Skeletal muscle tissue (tissue), 4 donors: ENCODE results near the gene FBXO33. TPM values are rescaled to one million over a fixed set of nuclear protein-coding genes. Genes with fewer than 3 reads are reported as not detected.

Experiments used
- H3K27ac ChIP-seq: one replicate; pipeline ENCODE4 v1.7.0; 2013; ENCODE audit warnings: mild to moderate bottlenecking, low read depth, low read length, inconsistent platforms
- H3K27me3 ChIP-seq, 3 donors: one replicate each; pipeline ENCODE4 v1.7.0; 2013; ENCODE audit warnings: low read length in 3 of 3; ENCODE audit not compliant: control insufficient read depth in 3 of 3, insufficient read depth in 3 of 3
- H3K36me3 ChIP-seq, 3 donors: one replicate each; pipeline ENCODE4 v1.7.0; 2013; ENCODE audit warnings: low read length in 3 of 3; ENCODE audit not compliant: control insufficient read depth in 3 of 3, insufficient read depth in 3 of 3
- H3K4me1 ChIP-seq, 3 donors: one replicate each; pipeline ENCODE4 v1.7.0; 2013; ENCODE audit warnings: low read length in 3 of 3, mild to moderate bottlenecking in 3 of 3; ENCODE audit not compliant: control insufficient read depth in 3 of 3, insufficient read depth in 3 of 3
- H3K4me3 ChIP-seq, 3 donors: one replicate each; pipeline ENCODE4 v1.7.0; 2013; ENCODE audit warnings: low read length in 3 of 3
- H3K9ac ChIP-seq, 3 donors: one replicate each; pipeline ENCODE4 v1.7.0; 2013; ENCODE audit warnings: low read length in 3 of 3, mild to moderate bottlenecking in 3 of 3, moderate library complexity in 2 of 3, low read depth in 1 of 3
- H3K9me3 ChIP-seq, 3 donors: one replicate each; pipeline ENCODE4 v1.7.0; 2013; ENCODE audit warnings: low read length in 3 of 3; ENCODE audit not compliant: control insufficient read depth in 3 of 3
- total RNA-seq: library from RNA; depleted of rRNA; stranded (reverse); fragments of >200 nt; gene quantifications from one replicate; pipeline ENCODE4 v1.2.3, GENCODE V29; 2014
- donor health status: Osteomylitis.

The FBXO33 gene, protein sequence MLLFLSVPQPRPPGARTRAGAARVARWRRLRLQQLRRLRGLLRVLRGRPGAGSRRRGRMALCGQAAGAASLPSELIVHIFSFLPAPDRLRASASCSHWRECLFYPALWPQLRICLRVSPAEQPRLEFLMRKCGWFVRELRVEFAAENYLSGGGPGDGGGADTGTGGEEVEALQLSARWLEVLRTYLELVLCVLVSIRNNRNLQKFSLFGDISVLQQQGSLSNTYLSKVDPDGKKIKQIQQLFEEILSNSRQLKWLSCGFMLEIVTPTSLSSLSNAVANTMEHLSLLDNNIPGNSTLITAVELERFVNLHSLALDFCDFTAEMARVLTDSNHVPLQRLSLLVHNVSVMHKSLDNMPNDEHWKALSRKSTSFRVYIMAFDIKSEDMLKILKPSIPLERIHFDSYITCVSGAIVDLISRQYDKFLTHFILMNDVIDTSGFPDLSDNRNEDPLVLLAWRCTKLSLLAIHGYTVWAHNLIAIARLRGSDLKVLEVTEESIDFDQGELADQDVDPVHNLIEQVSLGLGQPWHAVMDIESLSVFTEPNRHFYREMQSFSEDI
- total RNA-seq = 10.4 TPM

DNA sequence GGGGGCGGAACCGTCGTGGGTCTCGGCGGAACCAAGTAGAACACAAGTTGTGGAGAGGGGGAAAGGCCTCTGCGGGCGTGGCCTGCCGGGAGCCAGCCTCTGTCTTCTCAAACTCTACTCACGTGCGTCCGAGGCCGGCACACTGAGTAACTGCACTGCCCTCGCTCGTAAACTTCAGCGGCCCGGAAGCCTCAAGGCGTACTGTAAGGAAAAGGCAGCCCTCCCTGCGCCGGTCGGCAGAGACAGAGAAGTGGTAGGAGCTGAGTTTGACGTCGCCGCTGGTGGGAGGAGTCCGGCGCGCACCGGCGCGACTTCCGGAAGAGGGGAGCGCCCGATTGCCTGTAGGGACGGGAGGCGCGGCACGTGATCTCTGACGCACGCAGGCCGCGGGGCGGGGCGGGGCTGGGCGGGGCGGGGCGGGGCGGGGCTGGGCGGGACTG lies at the start of gene FBXO33:
TSS of gene FBXO33 (minus strand) at position 255 of the 440 bp plus-strand sequence. CDS start 271 bp downstream, outside the sequence.
- Histone ChIP-seq H3K9ac (peak within 1 kb of the TSS; percentile 89 to 99 (median 98)), H3K27ac (peak within 1 kb of the TSS; percentile 97), H3K27me3 (no peaks in the 10 kb centered on the region), H3K4me3 (peak within 1 kb of the TSS; percentile 94), H3K4me1 (peaks cover 19 to 25% (median 25%) of the 10 kb centered on the region in 3 donors), H3K36me3 (no peaks in the 10 kb centered on the region), H3K9me3 (no peaks in the 10 kb centered on the region)

DNA sequence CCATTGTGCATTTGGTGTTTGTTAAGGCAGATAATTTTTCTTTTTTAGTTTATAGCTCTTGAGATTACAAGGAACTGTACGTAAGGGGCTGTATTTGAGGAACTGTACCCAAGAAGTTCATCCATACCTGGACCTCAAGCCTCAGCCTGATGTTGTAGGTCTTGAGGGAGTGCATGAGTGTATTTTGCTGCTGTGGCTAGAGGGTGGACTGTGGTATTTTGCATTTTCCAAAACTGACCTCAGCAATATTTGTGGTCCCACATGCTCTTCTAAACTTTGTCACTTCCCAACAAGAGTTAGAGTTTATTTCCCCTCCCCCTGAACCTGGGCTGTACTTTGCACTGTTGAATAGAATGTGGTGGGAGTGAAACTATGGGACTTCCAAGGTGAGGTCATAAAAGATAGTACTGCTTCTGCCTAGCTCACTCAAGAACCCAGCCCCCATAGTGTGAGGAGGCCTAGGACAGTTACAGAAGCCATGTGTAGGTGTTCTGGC lies 42.2 kb upstream of the FBXO33 start:
- Histone ChIP-seq H3K4me1 (no peaks in the 10 kb centered on the region), H3K9ac (no peak overlapping the region), H3K4me3 (no peak overlapping the region), H3K27me3 (no peaks in the 10 kb centered on the region), H3K27ac (no peak overlapping the region), H3K9me3 (no peaks in the 10 kb centered on the region), H3K36me3 (no peaks in the 10 kb centered on the region)

DNA sequence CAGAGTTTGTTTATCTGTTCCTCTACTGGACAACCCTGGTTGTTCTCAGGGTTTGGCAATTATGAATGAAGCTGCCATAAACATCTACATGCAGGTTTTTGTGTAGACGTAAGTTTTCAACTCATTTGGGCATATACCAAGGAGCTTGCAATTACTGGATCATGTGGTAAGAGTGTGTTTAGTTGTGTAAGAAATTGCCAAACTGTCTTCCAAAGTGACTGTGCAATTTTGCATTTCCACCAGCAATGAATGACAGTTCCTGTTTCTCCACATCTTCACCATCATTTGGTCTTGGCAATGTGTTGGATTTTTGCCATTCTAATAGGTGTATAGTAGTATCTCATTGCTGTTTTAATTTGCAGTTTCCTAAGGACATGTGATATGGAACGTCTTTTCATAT lies 39.8 kb upstream of the FBXO33 start:
- Histone ChIP-seq H3K9me3 (no peaks in the 10 kb centered on the region), H3K4me3 (no peak overlapping the region), H3K36me3 (no peaks in the 10 kb centered on the region), H3K4me1 (no peaks in the 10 kb centered on the region), H3K27me3 (no peaks in the 10 kb centered on the region), H3K27ac (no peak overlapping the region), H3K9ac (no peak overlapping the region)

DNA sequence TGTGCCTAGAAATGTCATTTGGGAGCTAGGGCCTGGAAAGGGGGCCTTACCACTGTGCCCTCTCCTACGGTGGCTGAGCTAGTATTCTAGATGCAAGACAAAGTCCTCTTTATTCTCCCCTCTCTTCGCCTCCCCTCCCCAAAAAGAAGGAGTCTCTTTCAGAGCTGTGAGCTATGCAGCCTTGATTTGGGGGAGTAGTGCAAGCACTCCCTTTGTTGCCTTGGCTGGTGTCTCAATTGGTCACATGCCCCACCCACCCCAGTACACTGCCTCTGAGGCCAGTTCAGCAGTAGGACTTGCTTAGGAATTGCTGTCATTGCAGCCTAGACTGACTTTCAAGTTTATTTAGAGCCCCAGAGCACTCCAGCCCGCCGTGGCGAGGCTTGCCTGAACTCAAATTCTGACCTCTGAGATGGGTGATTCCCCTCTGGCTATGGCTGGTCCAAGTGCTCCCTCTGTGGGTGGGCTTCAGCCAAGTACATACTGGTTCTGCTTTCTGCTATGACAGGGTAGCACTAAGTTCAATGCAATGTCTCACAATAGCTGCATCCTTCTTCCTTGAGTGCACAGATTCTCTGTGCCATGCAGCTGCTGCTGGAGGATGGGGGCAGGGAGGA lies 37.0 kb upstream of the FBXO33 start:
- Histone ChIP-seq H3K4me1 (no peaks in the 10 kb centered on the region), H3K36me3 (no peaks in the 10 kb centered on the region), H3K4me3 (no peak overlapping the region), H3K27ac (no peak overlapping the region), H3K9me3 (no peaks in the 10 kb centered on the region), H3K27me3 (no peaks in the 10 kb centered on the region), H3K9ac (no peak overlapping the region)

DNA sequence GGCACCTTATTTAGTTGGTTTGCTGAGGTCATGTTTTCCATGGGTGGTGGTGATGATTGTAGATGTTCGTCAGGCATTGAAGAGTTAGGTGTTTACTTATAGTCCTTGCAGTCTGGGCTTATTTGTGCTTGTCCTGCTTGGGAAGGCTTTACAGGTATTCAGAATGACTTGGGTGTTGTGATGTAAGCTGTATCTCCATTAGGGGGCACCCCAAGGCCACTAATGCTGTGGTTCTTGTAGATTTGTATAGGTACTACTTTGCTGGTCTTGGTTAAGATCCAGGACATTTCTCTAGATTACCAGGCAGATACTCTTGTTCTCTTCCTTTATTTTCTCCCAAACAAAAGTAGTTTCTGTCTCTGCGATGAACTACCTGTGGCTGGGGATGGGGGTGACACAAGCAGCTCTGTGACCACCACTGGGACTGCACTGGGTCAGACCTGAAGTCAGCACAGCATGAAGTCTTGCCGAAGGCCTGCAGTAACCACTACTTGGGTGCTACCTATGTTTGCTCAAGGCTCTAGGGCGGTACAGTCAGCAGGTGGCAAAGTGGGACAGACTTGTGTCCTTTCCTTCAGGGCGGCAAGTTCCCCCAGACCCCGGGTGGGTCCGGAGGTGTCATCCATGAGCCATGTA lies 35.8 kb upstream of the FBXO33 start:
- no peak overlapping the region for H3K27ac ChIP-seq
- H3K9ac ChIP-seq = no peak overlapping the region
- no peaks in the 10 kb centered on the region for H3K9me3 ChIP-seq
- no peaks in the 10 kb centered on the region for H3K4me1 ChIP-seq
- H3K27me3 ChIP-seq = no peaks in the 10 kb centered on the region
- H3K4me3 ChIP-seq = no peak overlapping the region
- H3K36me3 ChIP-seq = no peaks in the 10 kb centered on the region

DNA sequence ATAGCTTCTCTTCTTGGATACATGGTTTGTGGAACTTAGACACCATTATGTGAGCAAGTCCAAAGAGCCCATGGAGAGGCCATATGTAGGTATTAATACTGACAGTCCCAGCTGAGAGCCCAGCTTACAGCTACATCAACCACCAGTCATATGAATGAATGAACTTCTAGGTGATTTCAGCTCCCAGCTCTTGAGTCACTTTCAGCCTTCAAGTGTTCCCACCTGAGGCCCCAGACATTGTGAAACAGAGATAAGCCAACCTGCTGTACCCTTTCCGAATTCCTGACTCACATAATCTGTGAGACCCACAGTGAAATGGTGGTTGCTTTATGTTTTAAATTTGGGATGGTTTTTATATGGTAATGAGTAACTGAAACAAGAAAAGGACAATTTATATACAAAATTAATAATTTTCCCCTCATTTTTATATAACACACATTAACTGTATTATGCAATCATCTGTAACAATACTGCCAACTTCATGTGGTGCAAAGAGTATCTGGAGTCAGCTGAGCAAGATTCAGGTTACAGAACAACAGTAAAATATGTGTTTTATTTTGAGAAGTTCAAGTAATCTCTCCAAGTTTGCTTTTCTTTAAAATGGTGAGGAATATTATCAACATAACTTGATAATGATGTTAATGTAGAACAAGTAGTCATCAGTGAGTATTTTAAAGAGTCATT lies 27.7 kb upstream of the FBXO33 start:
- Histone ChIP-seq H3K4me3 (no peak overlapping the region), H3K27ac (no peak overlapping the region), H3K36me3 (no peaks in the 10 kb centered on the region), H3K9me3 (no peaks in the 10 kb centered on the region), H3K9ac (no peak overlapping the region), H3K27me3 (no peaks in the 10 kb centered on the region), H3K4me1 (no peaks in the 10 kb centered on the region)

DNA sequence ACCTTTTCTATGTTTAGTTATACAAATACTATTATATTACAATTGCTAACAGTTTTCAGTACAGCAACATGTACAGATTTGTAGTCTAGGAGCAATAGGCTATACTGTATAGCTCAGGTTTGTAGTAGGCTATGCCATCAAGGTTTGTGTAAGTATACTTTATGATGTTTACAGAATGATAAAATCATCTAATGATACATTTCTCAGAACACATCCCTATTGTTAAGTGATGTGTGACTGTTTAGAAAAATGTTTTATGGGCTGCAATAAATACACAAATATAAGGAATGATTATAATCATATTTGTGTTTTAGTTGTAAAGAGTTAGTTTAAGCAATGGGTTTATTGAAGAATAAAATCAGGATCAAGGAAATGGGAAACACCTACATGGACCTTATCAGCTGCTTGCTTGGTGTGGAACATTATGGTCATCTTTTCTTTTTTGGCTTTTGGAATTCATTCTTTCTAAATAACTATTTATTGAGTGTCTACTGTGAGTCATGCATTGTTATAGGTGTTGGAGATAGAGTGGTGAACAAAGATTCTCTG lies 24.5 kb upstream of the FBXO33 start:
- Histone ChIP-seq H3K9ac (no peak overlapping the region), H3K36me3 (no peaks in the 10 kb centered on the region), H3K27ac (no peak overlapping the region), H3K4me3 (no peak overlapping the region), H3K9me3 (no peaks in the 10 kb centered on the region), H3K27me3 (no peaks in the 10 kb centered on the region), H3K4me1 (no peaks in the 10 kb centered on the region)

DNA sequence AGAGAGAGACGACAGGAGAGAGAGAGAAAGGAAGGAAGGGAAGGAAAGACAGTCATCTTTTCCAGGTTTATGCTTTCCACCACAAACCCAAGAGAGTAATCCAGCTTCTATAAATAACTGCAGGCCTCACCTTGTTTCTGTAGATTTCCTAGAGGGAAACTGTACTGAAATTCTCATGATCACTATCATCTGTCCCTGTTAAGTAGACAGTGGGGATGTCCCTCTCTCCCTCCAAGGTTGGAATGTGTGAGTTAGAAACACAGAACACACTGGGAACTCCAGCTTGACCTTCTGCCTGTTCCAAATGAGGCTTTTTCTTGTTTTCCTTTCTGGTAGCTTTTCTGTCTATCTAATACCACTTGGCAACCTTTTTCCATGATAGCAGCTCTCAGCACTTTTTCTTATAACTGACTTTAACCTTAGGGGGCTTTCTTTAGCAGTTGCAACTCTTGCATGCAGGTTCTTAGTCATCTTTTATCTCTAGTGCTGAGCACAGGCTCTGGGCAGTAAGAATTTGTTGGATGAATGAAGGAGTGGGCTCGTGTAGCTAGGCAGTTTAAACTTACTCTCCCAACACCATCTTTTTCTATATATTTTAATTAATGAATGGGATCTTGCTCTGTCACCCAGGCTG lies 22.8 kb upstream of the FBXO33 start:
- no peak overlapping the region for H3K4me3 ChIP-seq
- H3K36me3 ChIP-seq = no peaks in the 10 kb centered on the region
- H3K27me3 ChIP-seq = no peaks in the 10 kb centered on the region
- no peaks in the 10 kb centered on the region for H3K9me3 ChIP-seq
- H3K27ac ChIP-seq = no peak overlapping the region
- no peaks in the 10 kb centered on the region for H3K4me1 ChIP-seq
- no peak overlapping the region for H3K9ac ChIP-seq

DNA sequence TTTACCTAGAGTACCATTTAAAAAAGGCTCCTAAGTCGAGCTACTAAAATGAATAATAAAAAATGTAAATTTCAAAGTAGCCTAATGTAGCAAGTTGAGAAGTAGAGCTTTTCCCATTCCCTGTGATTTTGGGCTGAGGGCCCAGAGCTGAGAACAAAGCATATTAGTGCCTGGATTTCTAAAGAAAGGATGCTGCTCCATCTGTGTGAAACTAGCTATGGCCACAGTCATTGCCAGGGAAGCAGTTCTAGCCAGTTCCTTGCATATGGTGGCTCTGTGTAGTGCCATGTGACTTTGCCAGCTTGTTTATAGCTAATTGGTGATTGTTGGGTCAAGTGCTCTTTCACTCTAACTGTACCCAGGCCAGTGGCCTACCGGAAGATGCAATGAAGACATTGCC lies 20.4 kb upstream of the FBXO33 start:
- no peaks in the 10 kb centered on the region for H3K4me1 ChIP-seq
- no peak overlapping the region for H3K4me3 ChIP-seq
- no peaks in the 10 kb centered on the region for H3K36me3 ChIP-seq
- H3K9me3 ChIP-seq = no peaks in the 10 kb centered on the region
- no peaks in the 10 kb centered on the region for H3K27me3 ChIP-seq
- H3K27ac ChIP-seq = no peak overlapping the region
- H3K9ac ChIP-seq = no peak overlapping the region
